Measurements from ENCODE around the gene KASH5. TPM values are rescaled to one million over a fixed set of nuclear protein-coding genes. Genes with fewer than 3 reads are reported as not detected.

Gene KASH5
- total RNA-seq, 1 experiment from 2014 or later = not detected

- H3K4me1 Mint-ChIP-seq (ENCODE audit: low read depth, unreplicated experiment) = peaks cover 8% of the 10 kb centered on the region
- no peaks in the 10 kb centered on the region for H3K27me3 Mint-ChIP-seq (ENCODE audit: unreplicated experiment)
- H3K27ac Mint-ChIP-seq (ENCODE audit: unreplicated experiment) = no peak overlapping the region
- H3K4me3 Mint-ChIP-seq (ENCODE audit: low read depth, unreplicated experiment) = no peak overlapping the region
- CTCF ChIA-PET = no interaction called here
- no peaks in the 10 kb centered on the region for H3K9me3 Mint-ChIP-seq (ENCODE audit: low read depth, unreplicated experiment)
- no peak for TF ChIP-seq CTCF (IDR thresholded peaks at IDR 0.05; ENCODE audit: unreplicated experiment)
- intact Hi-C loops (cut with micrococcal nuclease; ENCODE audit: unreplicated experiment) = no loop called here
- H3K36me3 Mint-ChIP-seq (ENCODE audit: insufficient read depth, unreplicated experiment) = peaks cover 5% of the 10 kb centered on the region
- DNase-seq = no peak
- no TSS peak for BruUV-seq (replicated peaks)
Observed at GRCh38 chr19:49463960-49464740, 76.1 kb downstream of the KASH5 start.

GRCh38 chr19:49465371-49465770 is 77.3 kb downstream of the KASH5 start:
- no peaks in the 10 kb centered on the region for H3K9me3 Mint-ChIP-seq (ENCODE audit: low read depth, unreplicated experiment)
- no peak overlapping the region for H3K27ac Mint-ChIP-seq (ENCODE audit: unreplicated experiment)
- no peak for DNase-seq
- intact Hi-C loops (cut with micrococcal nuclease; ENCODE audit: unreplicated experiment) = no loop called here
- peaks cover 9% of the 10 kb centered on the region for H3K4me1 Mint-ChIP-seq (ENCODE audit: low read depth, unreplicated experiment)
- H3K4me3 Mint-ChIP-seq (ENCODE audit: low read depth, unreplicated experiment) = no peak overlapping the region
- CTCF ChIA-PET = no interaction called here
- no TSS peak for BruUV-seq (replicated peaks)
- no peaks in the 10 kb centered on the region for H3K27me3 Mint-ChIP-seq (ENCODE audit: unreplicated experiment)
- peaks cover 5% of the 10 kb centered on the region for H3K36me3 Mint-ChIP-seq (ENCODE audit: insufficient read depth, unreplicated experiment)
- no peak for TF ChIP-seq CTCF (IDR thresholded peaks at IDR 0.05; ENCODE audit: unreplicated experiment)

Other genes starting within 250 kb of the KASH5 start
- not detected in 2 replicates for gene HRC, start 232.9 kb upstream of the KASH5 start, total RNA-seq (2022)
- 70.0 and 79.9 TPM in 2 replicates for gene TRPM4, start 230.5 kb upstream of the KASH5 start, total RNA-seq (2022)
- not detected in 2 replicates for gene SLC6A16, start 63.1 kb upstream of the KASH5 start, total RNA-seq (2022)
- gene CD37, start 52.8 kb upstream of the KASH5 start, total RNA-seq (2022) = not detected in 2 replicates
- gene TEAD2, start 25.8 kb upstream of the KASH5 start, total RNA-seq (2022) = 2.4 TPM in 2 replicates
- not detected in 2 replicates for gene DKKL1, start 24.4 kb upstream of the KASH5 start, total RNA-seq (2022)
- gene PTH2, start 35.2 kb downstream of the KASH5 start, total RNA-seq (2022) = not detected in 2 replicates
- not detected in 2 replicates for gene GFY, start 37.1 kb downstream of the KASH5 start, total RNA-seq (2022)
- gene SLC17A7, start 53.3 kb downstream of the KASH5 start, total RNA-seq (2022) = not detected in 2 replicates
- 127 and 141 TPM in 2 replicates for gene PIH1D1, start 63.6 kb downstream of the KASH5 start, total RNA-seq (2022)
- 34.4 and 36.1 TPM in 2 replicates for gene ALDH16A1, start 65.0 kb downstream of the KASH5 start, total RNA-seq (2022)
- gene FLT3LG, start 86.0 kb downstream of the KASH5 start, total RNA-seq (2022) = 4.8 and 7.1 TPM in 2 replicates
- 1,844 and 1,993 TPM in 2 replicates for gene RPL13A, start 99.4 kb downstream of the KASH5 start, total RNA-seq (2022)
- 1,643 and 1,795 TPM in 2 replicates for gene RPS11, start 108.2 kb downstream of the KASH5 start, total RNA-seq (2022)
- gene FCGRT, start 124.4 kb downstream of the KASH5 start, total RNA-seq (2022) = 80.8 and 95.4 TPM in 2 replicates
- gene RCN3, start 139.8 kb downstream of the KASH5 start, total RNA-seq (2022) = 5.0 and 7.6 TPM in 2 replicates
- 76.9 and 81.2 TPM in 2 replicates for gene NOSIP, start 192.3 kb downstream of the KASH5 start, total RNA-seq (2022)
- gene PRRG2, start 193.1 kb downstream of the KASH5 start, total RNA-seq (2022) = 19.0 and 22.1 TPM in 2 replicates
- 51.4 and 53.0 TPM in 2 replicates for gene PRR12, start 202.9 kb downstream of the KASH5 start, total RNA-seq (2022)